Measurements from ENCODE around the gene FAM167B.
"Not testable (repeated sequence)": the region's sequence is repeated elsewhere in the genome, so short reads cannot be mapped to it uniquely, and the experiment has no call there.

FAM167B gene

GRCh38 chr1:32289256-32289655, 42.2 kb downstream of the FAM167B start:
- no peak overlapping the region for H3K4me3 ChIP-seq (ENCODE audit: low read depth, low read length)
- no peaks in the 10 kb centered on the region for H3K27me3 ChIP-seq
- H3K9me3 ChIP-seq: no peaks in the 10 kb centered on the region
- H3K4me1 ChIP-seq: no peaks in the 10 kb centered on the region
- DNase-seq: no peak
- no peak for TF ChIP-seq CTCF (IDR thresholded peaks at IDR 0.05; ENCODE audit: low read depth, low read length)
- H3K36me3 ChIP-seq: no peaks in the 10 kb centered on the region

- Histone ChIP-seq H3K27me3 (no peaks in the 10 kb centered on the region), H3K4me1 (no peaks in the 10 kb centered on the region), H3K36me3 (no peaks in the 10 kb centered on the region), H3K4me3 (ENCODE audit: low read depth, low read length) (peak overlapping the region; percentile 81), H3K9me3 (no peaks in the 10 kb centered on the region)
- no peak for TF ChIP-seq CTCF (IDR thresholded peaks at IDR 0.05; ENCODE audit: low read depth, low read length)
- no peak for DNase-seq
Observed at GRCh38 chr1:32291145-32291707, 44.2 kb downstream of the FAM167B start.

GRCh38 chr1:32291708-32292538, 44.9 kb downstream of the FAM167B start, which contains the start of gene HDAC1:
HDAC1 (plus strand) TSS chr1:32292083; CDS start chr1:32292170, 87 bp downstream.
- no peaks in the 10 kb centered on the region for H3K36me3 ChIP-seq
- DNase-seq: peak; percentile 95
- no peaks in the 10 kb centered on the region for H3K27me3 ChIP-seq
- TF ChIP-seq CTCF (IDR thresholded peaks at IDR 0.05; ENCODE audit: low read depth, low read length): no peak
- peak within 1 kb of the TSS; percentile 81 for H3K4me3 ChIP-seq (ENCODE audit: low read depth, low read length)
- no peaks in the 10 kb centered on the region for H3K4me1 ChIP-seq
- H3K9me3 ChIP-seq: no peaks in the 10 kb centered on the region

- H3K9me3 ChIP-seq; DNase-seq; H3K4me3 ChIP-seq (ENCODE audit: low read depth, low read length); H3K36me3 ChIP-seq; H3K27me3 ChIP-seq; H3K4me1 ChIP-seq: not testable (repeated sequence)
Observed at GRCh38 chr1:32298211-32298610, 51.2 kb downstream of the FAM167B start.
